Mesenchymal stem cell (in vitro differentiated cells and primary cell): ENCODE results near the gene EIF4EBP2.

Experiments
- DNase-seq: peaks from one replicate; pipeline ENCODE4 v3.0.0-alpha.2; 2013
- H2AFZ ChIP-seq: one replicate; pipeline ENCODE4 v1.6.1; 2013; ENCODE audit warnings: low read depth, mild to moderate bottlenecking, control low read depth, inconsistent platforms, low read length, moderate library complexity
- H2AK5ac ChIP-seq: 2 replicates; pipeline ENCODE4 v1.6.1; 2013; ENCODE audit warnings: low read length, moderate library complexity, mild to moderate bottlenecking, inconsistent platforms; ENCODE audit not compliant: severe bottlenecking
- H2BK120ac ChIP-seq: one replicate; pipeline ENCODE4 v1.6.1; 2013; ENCODE audit warnings: low read depth, mild to moderate bottlenecking, inconsistent platforms, low read length, moderate library complexity
- H2BK12ac ChIP-seq, 2 experiments: one replicate each; pipeline ENCODE4 v1.6.1; 2013; ENCODE audit warnings: inconsistent platforms in 2 of 2, low read length in 2 of 2, mild to moderate bottlenecking in 2 of 2, moderate library complexity in 2 of 2, control low read depth in 1 of 2
- H2BK15ac ChIP-seq: one replicate; pipeline ENCODE4 v1.6.1; 2013; ENCODE audit warnings: mild to moderate bottlenecking, low read depth, inconsistent platforms; ENCODE audit not compliant: poor library complexity, severe bottlenecking
- H2BK5ac ChIP-seq: 2 replicates; pipeline ENCODE4 v1.6.1; 2013; ENCODE audit warnings: low read depth, mild to moderate bottlenecking, low read length, control low read depth, inconsistent platforms; ENCODE audit not compliant: poor library complexity, severe bottlenecking
- H3K14ac ChIP-seq, 2 experiments: one replicate each; pipeline ENCODE4 v1.6.1; 2013; ENCODE audit warnings: inconsistent platforms in 2 of 2, low read length in 2 of 2, control low read depth in 1 of 2, mild to moderate bottlenecking in 1 of 2, moderate library complexity in 1 of 2
- H3K18ac ChIP-seq, 2 experiments: one replicate each; pipeline ENCODE4 v1.6.1; 2013; ENCODE audit warnings: inconsistent platforms in 2 of 2, low read length in 2 of 2, control low read depth in 1 of 2, low read depth in 1 of 2, mild to moderate bottlenecking in 1 of 2
- H3K23ac ChIP-seq, 2 experiments: one replicate each; pipeline ENCODE4 v1.6.1; 2013; ENCODE audit warnings: inconsistent platforms in 2 of 2, low read length in 2 of 2, mild to moderate bottlenecking in 2 of 2, moderate library complexity in 2 of 2, control low read depth in 1 of 2
- H3K27ac ChIP-seq: 2 replicates; pipeline ENCODE4 v1.5.1; 2013; ENCODE audit warnings: mild to moderate bottlenecking, moderate library complexity, low read length, control low read depth, inconsistent platforms; ENCODE audit not compliant: poor library complexity, severe bottlenecking
- H3K27me3 ChIP-seq, 2 experiments: 2 replicates each; pipeline versions ENCODE4 v1.6.1 to v1.7.0; 2013; ENCODE audit warnings: low read length in 2 of 2, mild to moderate bottlenecking in 2 of 2, moderate library complexity in 2 of 2, control low read depth in 1 of 2, inconsistent platforms in 1 of 2; ENCODE audit not compliant: control insufficient read depth in 1 of 2, insufficient read depth in 1 of 2
- H3K36me3 ChIP-seq, 2 experiments: 2 replicates each; pipeline versions ENCODE4 v1.6.1 to v1.7.0; 2013; ENCODE audit warnings: low read length in 2 of 2, control low read depth in 1 of 2, inconsistent platforms in 1 of 2, low read depth in 1 of 2, mild to moderate bottlenecking in 1 of 2; ENCODE audit not compliant: insufficient read depth in 2 of 2, control insufficient read depth in 1 of 2
- H3K4ac ChIP-seq, 2 experiments: one replicate each; pipeline ENCODE4 v1.6.1; 2013; ENCODE audit warnings: inconsistent platforms in 2 of 2, low read length in 2 of 2, mild to moderate bottlenecking in 2 of 2, moderate library complexity in 2 of 2, control low read depth in 1 of 2, low read depth in 1 of 2
- H3K4me1 ChIP-seq: 2 replicates; pipeline ENCODE4 v1.6.1; 2013; ENCODE audit warnings: low read depth, low read length, control low read depth; ENCODE audit not compliant: control insufficient read depth, insufficient read depth
- H3K4me2 ChIP-seq: 2 replicates; pipeline ENCODE4 v1.6.1; 2013; ENCODE audit warnings: low read length, mild to moderate bottlenecking, inconsistent platforms; ENCODE audit not compliant: poor library complexity, severe bottlenecking
- H3K4me3 ChIP-seq, 2 experiments: 2 replicates each; pipeline versions ENCODE4 v1.5.1 to v1.7.0; 2013; ENCODE audit warnings: low read length in 2 of 2, mild to moderate bottlenecking in 2 of 2, control low read depth in 1 of 2, low read depth in 1 of 2; ENCODE audit not compliant: insufficient read depth in 1 of 2
- H3K79me1 ChIP-seq: replicated peaks from 2 replicates; pipeline ENCODE4 v1.6.1; 2013; ENCODE audit warnings: mild to moderate bottlenecking, control low read depth, low read length, inconsistent platforms; ENCODE audit not compliant: poor library complexity, severe bottlenecking
- H3K9ac ChIP-seq: 2 replicates; pipeline ENCODE4 v1.7.0; 2013; ENCODE audit warnings: mild to moderate bottlenecking, low read length, moderate library complexity
- H3K9me3 ChIP-seq: 2 replicates; pipeline ENCODE4 v1.7.0; 2013; ENCODE audit warnings: mild to moderate bottlenecking, low read length; ENCODE audit not compliant: control insufficient read depth
- H4K8ac ChIP-seq: one replicate; pipeline ENCODE4 v1.6.1; 2013; ENCODE audit warnings: inconsistent platforms, mild to moderate bottlenecking, low read length, moderate library complexity
- H4K91ac ChIP-seq: one replicate; pipeline ENCODE4 v1.6.1; 2013; ENCODE audit warnings: mild to moderate bottlenecking, low read length, inconsistent platforms
- WGBS: methylation state at CpG from one replicate; pipeline ENCODE4 v1.1.7; 2013; ENCODE audit warnings: mixed read lengths; 5-methylcytosine and 5-hydroxymethylcytosine counted together

The EIF4EBP2 gene

GRCh38 chr10:70418713-70419112 lies 14.8 kb downstream of the EIF4EBP2 start:
- no peak overlapping the region for H4K91ac ChIP-seq
- peaks cover 2% of the 10 kb centered on the region for H3K4me1 ChIP-seq
- no peak overlapping the region for H3K18ac ChIP-seq
- no peaks in the 10 kb centered on the region for H3K9me3 ChIP-seq
- H3K27ac ChIP-seq = no peak overlapping the region
- H3K4ac ChIP-seq = no peak overlapping the region
- DNase-seq = no peak
- H2AK5ac ChIP-seq = no peak overlapping the region
- no peak overlapping the region for H3K23ac ChIP-seq
- H3K27me3 ChIP-seq = no peaks in the 10 kb centered on the region
- 94% methylated on average over 3 of the region's 3 CpGs for WGBS
- peaks cover 24 to 47% of the 10 kb centered on the region in 2 experiments for H3K36me3 ChIP-seq
- no peak overlapping the region for H4K8ac ChIP-seq
- H3K9ac ChIP-seq = no peak overlapping the region
- H2BK5ac ChIP-seq = no peak overlapping the region
- H3K4me2 ChIP-seq = no peak overlapping the region
- peaks cover 36% of the 10 kb centered on the region for H3K79me1 ChIP-seq
- no peak overlapping the region for H2AFZ ChIP-seq
- no peak overlapping the region for H2BK120ac ChIP-seq
- H3K4me3 ChIP-seq = no peak overlapping the region
- H2BK12ac ChIP-seq = no peak overlapping the region
- no peak overlapping the region for H3K14ac ChIP-seq
- H2BK15ac ChIP-seq = no peak overlapping the region

DNA sequence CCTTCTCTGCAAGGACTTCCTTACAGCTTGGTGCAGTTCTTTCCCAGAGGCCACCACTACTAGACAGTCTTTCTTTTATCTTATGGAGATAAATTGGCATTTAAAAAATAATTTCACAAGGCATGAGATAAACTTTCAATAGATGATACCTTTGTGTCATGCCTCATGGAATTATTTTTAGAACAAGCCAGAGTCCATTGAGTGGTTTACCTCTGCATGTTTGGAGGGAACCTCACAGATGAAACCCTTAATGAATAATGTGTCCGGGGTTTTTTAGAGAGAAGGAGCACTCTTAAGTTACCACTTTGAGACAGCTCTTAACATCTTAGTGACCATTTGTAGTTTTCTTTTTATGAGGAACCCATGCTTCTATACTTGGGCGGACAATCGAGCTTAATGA lies 20.4 kb downstream of the EIF4EBP2 start:
- Histone ChIP-seq H3K4me1 (no peaks in the 10 kb centered on the region), H2AFZ (no peak overlapping the region), H3K4me3 (no peak overlapping the region), H3K18ac (no peak overlapping the region), H2BK15ac (no peak overlapping the region), H3K36me3 (peaks cover 49 to 98% of the 10 kb centered on the region in 2 experiments), H3K9ac (no peak overlapping the region), H3K27ac (no peak overlapping the region), H3K4ac (no peak overlapping the region), H3K9me3 (no peaks in the 10 kb centered on the region), H3K23ac (no peak overlapping the region), H3K79me1 (peaks cover 29% of the 10 kb centered on the region), H2AK5ac (no peak overlapping the region), H2BK120ac (no peak overlapping the region), H4K91ac (no peak overlapping the region), H3K14ac (no peak overlapping the region), H3K27me3 (no peaks in the 10 kb centered on the region), H2BK12ac (no peak overlapping the region), H2BK5ac (no peak overlapping the region), H3K4me2 (no peak overlapping the region), H4K8ac (no peak overlapping the region)
- 96% methylated on average over 3 of the region's 3 CpGs for WGBS
- no peak for DNase-seq

DNA sequence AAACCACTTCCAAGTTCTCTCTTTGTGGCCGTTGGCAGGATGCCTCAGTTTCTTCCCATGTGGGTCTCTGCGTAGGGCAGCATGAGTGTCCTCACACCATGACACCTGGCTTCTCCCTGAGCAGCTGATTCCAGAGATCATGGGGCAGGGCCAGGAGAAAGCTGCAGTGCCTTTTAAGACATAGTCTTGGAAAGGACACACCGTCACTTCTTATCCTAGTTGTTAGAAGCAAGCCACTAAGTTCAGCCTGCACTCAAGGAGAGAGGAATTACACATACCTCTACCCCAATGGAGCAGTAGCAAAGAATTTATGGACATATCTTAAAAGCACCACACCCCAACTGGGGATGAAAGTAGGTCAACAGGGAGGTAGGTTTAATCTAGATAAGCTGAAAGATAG lies 21.2 kb downstream of the EIF4EBP2 start:
- WGBS = 99% methylated on average over 3 of the region's 3 CpGs

GRCh38 chr10:70426823-70427222 lies 22.9 kb downstream of the EIF4EBP2 start:
- 98% methylated on average over 3 of the region's 3 CpGs for WGBS
- H3K4me1 ChIP-seq = no peaks in the 10 kb centered on the region

More for the DNA sequence above, 21.2 kb downstream of the EIF4EBP2 start:
- Histone ChIP-seq H3K18ac (no peak overlapping the region), H3K79me1 (peaks cover 24% of the 10 kb centered on the region), H2AK5ac (no peak overlapping the region), H3K27ac (no peak overlapping the region), H4K8ac (no peak overlapping the region), H2AFZ (no peak overlapping the region), H2BK12ac (no peak overlapping the region), H2BK15ac (no peak overlapping the region), H3K27me3 (no peaks in the 10 kb centered on the region), H3K9ac (no peak overlapping the region), H3K23ac (no peak overlapping the region), H3K14ac (no peak overlapping the region), H3K4me1 (no peaks in the 10 kb centered on the region), H2BK5ac (no peak overlapping the region), H3K4ac (no peak overlapping the region), H2BK120ac (no peak overlapping the region), H3K36me3 (peaks cover 50 to 98% of the 10 kb centered on the region in 2 experiments), H4K91ac (no peak overlapping the region), H3K4me2 (no peak overlapping the region), H3K4me3 (no peak overlapping the region), H3K9me3 (no peaks in the 10 kb centered on the region)
- no peak for DNase-seq

More at GRCh38 chr10:70426823-70427222, 22.9 kb downstream of the EIF4EBP2 start:
- Histone ChIP-seq H2BK15ac (no peak overlapping the region), H3K4ac (no peak overlapping the region), H4K91ac (no peak overlapping the region), H2BK120ac (no peak overlapping the region), H2BK5ac (no peak overlapping the region), H3K9ac (no peak overlapping the region), H3K18ac (no peak overlapping the region), H2AFZ (no peak overlapping the region), H2AK5ac (no peak overlapping the region), H4K8ac (no peak overlapping the region), H3K27me3 (no peaks in the 10 kb centered on the region), H3K36me3 (peaks cover 48 to 86% of the 10 kb centered on the region in 2 experiments), H3K4me2 (no peak overlapping the region), H2BK12ac (no peak overlapping the region), H3K79me1 (peaks cover 20% of the 10 kb centered on the region), H3K9me3 (no peaks in the 10 kb centered on the region), H3K4me3 (no peak overlapping the region), H3K23ac (no peak overlapping the region), H3K14ac (no peak overlapping the region), H3K27ac (no peak overlapping the region)
- DNase-seq = no peak
